Midbrain (tissue), 1 donor: ENCODE data around the gene SGCD.
"Not testable (repeated sequence)": the region's sequence is repeated elsewhere in the genome, so short reads cannot be mapped to it uniquely, and the experiment has no call there.

Source experiments
- DNase-seq: peaks from one replicate; lab custom pipeline; 2025; lab: John Stamatoyannopoulos, UW

Gene SGCD

DNA sequence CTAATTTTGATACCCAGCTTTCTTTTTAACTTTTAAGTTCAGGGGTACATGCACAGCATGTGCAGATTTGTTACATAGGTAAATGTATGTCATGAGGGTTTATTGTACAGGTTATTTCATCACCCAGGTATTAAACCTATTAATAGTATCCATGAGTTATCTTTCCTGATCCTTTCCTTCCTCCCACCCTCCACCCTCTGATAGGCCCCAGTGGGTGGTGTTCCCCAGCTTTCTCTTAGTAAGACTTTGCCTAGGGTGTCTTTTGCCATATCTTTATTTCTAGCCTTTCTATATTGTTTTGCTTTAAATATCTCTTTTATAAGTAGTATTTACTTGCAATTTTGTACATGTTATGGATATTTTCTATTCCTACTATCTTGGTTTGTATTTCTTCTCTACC lies 243.7 kb downstream of the SGCD start:
- DNase-seq, result no peak

DNA sequence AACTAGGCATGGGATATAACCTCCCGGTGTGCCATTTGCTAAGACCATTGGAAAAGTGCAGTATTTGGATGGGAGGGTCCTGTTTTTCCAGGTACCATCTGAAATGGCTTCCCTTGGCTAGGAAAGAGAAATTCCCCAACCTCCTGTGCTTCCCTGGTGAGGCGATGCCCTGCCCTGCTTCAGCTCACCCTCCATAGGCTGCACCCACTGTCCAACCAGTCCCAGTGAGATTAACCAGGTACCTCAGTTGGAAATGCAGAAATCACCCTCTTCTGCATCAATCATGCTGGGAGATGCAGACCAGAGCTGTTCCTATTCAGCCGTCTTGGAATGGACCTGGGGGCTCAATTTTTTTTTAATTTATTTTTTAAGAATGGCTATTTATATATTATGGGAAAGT lies 254.8 kb downstream of the SGCD start:
- DNase-seq, result no peak

DNA sequence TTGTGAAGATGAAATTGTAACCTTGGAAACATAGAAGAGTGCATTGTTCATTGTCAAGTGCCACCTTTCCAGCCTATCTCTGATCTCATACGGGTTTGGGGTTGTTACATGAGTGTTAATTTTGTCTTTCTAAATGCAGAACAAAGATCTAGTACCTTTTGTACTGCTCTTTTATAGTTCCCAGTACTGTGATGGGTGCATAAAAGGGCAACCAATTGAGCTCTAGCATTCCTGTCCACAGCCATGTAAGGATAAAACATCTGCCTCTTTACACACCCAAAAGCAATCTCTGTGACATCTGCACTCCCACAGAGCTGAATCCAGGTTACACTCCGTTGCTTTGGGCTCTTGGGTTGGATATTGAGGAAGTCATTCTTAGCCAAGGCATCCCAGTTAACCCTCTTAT lies 255.2 kb downstream of the SGCD start:
- DNase-seq, result no peak

DNA sequence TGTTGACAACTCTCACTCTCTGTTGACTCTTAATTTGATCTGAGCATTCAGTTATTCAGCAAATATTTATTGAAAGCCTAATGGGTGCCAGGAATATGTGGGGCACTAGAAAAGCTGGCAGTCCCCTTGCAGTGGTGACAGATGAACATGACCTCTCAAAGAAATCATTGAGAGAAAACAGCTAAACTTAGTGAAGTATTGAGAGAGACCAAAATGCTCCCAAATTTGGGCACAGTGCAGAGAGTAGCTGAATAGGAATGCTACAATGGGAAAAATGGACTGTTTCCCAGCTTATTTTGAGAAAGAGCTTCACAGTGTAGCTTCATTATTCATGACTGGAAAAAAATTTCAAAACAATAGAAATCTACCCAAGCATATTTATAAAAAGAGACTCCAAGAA lies 257.9 kb downstream of the SGCD start:
- peak; percentile 50 for DNase-seq

DNA sequence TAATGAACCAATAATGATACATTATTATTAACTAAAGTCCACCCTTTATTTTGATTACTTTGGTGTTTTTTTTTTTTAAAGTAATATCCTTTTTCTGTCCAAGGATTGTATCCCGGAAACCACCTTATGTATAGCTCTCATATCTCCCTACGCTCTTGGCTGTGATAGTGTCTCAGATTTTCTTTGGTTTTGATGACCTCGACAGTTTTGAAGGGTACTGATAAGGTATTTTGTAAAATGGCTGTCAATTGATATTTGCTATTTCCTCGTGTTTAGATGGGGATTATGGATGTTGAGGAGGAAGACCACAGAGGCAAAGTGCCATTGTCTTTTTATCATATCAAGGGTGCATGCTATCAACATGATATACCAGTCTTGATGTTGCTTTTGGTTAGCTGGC lies 259.0 kb downstream of the SGCD start:
- no peak for DNase-seq

DNA sequence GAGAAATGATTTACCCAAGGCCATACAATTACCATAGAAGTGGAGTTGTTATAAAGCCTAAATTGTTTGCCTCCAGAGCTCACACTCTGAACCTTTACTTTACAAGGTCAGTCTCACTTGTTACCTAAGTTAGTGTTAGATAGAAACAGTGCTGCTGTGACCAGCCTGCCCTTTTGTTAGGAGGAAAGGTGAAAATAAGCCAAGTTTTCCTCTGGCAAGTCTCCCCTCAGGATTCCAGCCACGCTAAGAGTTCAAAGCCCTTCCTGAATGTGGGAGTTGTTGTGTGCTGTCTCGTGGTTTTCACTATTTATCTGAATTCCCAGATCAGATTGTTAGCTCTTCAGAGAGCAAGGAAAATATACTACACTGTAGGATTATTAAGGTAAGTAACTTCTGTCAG lies 260.0 kb downstream of the SGCD start:
- DNase-seq, result no peak

DNA sequence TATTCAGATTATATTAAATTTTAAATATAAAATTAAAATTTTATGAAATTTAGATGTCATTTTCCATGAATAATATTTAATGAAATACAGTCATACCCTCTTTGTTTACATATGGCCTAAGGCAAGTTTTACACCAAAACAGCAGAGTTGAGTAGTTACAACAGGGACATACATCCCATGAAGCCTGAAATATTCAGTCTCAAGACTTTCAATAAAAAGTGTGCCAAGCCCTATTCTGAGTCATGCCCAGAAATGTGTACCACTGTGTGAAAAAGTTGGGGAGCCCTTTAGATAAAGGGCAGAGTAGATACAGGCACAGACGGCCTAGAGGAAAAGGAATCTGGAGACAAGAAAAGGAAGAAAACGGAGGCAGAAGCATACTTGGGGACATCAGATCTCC lies 261.3 kb downstream of the SGCD start:
- no peak for DNase-seq

DNA sequence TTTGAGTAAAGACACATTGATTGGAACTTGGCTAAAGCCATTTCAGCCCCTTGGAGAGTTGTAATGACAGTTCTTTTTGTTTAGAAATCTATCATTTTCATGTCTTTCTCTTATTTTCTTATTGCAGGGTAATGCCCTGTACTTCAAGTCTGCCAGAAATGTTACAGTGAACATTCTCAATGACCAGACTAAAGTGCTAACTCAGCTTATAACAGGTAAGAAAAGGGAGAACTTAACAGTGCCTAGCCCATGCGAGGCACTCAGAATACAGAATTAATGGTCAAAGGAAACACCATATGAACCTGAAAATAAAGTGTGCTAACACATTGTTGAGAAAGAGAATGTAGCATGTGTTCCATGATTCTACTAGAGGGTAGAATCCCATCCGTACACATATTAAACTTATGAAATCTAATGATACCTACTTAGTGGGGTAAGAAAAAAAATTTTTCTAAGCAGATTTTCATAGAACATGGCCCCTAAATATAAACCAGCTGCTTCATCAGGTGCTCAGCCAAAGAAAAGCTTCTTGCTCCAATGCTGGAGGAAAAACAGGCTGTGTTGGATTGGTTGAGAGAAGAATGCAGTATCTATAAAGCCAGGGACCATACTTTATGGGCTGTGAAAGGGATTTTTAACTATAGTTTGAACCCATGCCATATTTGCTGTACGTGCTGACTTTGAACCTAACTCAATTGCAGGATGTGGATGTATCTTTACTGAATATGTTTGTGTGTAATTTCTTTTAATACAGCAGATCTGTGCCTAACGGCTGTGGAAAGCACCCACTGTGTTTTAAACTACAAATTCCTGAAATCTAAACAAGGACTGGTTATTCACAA lies 262.4 kb downstream of the SGCD start:
- peak; percentile 69 for DNase-seq

DNA sequence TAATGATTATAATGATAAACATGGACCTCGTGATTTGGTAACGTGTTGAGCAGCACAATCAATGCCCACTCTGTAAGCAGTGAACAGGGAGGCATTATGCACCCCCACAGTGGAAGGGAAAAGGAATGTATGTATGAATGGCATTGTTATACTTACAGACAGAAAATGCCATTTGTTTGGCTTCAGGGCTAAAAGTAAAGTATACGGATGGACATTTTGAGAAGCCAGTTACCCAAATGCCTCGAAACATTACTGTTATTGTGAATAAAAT lies 262.9 kb downstream of the SGCD start:
- peak; percentile 85 for DNase-seq

DNA sequence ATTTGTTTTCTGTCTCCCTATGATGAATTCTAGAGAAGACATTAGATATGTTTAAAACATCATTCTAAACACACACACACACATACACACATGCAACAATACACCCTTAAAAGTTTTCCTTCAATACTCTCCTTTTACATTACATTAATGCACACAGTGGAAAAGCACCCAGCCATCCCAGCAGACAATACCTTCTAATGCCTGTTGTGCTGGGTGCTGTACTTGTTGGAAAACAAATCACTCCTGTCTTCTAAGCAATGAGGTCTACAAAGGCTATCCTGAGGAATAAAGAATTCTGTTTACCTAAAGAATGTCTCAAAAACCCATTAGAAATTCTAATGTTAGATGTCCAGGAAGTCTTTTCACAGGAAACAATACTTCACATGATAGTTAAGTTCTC lies 264.0 kb downstream of the SGCD start:
- no peak for DNase-seq

DNA sequence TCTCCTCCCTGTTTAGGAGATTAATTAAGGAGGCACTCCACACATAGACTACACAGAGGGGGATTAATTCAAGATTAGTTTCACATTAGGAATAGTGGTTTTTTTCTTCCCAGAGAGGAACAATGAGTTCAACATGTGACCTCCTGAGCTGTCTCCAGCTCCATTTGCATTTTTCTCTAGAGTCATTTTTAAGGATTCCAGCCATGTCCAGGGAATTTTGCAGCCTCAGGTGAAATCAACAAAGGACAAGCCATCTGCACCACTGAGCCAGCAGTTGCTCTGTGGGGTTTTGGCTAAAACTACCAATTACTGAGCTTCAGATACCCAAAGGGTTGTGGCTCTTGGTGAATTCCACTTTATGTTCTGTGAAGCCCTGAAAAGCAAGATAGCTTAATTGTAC lies 264.7 kb downstream of the SGCD start:
- no peak for DNase-seq

DNA sequence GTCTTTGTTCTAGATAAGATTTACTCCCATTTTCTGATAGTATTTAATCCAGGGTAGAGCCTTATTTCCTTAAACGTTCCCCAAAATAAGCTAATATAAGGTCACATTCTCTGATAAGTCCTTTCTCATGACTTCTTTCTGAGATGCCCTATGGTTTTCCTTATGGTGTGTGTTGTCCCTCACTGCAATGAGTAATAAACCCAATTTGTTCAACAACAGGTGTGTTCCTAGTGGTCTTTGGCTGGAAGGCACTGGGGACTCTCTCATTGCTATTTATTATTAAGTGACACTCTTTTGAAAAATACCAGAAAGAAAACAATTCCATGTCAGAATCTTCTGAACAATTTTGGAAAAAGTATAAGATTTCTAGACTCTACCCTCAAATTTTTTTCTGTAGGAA lies 266.6 kb downstream of the SGCD start:
- no peak for DNase-seq

DNA sequence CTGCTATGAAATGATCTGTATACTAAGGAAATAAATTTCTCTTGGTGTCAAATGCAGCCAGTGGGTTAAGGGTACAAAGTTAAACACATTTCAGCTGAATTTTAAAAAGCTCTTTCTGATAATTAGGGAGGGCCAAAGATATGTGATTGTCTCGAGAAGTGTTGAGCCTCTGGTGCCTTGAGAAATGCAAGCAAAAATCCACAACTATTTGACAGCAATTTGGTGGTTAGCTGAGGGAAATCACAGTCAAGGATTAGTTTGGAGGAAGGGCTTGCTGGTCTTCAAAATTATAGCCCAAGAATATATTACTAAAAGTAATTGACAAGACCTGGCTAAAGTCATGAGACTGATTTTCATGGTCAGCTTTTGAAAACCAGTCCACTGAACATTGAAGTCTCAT lies 267.4 kb downstream of the SGCD start:
- DNase-seq, result no peak

DNA sequence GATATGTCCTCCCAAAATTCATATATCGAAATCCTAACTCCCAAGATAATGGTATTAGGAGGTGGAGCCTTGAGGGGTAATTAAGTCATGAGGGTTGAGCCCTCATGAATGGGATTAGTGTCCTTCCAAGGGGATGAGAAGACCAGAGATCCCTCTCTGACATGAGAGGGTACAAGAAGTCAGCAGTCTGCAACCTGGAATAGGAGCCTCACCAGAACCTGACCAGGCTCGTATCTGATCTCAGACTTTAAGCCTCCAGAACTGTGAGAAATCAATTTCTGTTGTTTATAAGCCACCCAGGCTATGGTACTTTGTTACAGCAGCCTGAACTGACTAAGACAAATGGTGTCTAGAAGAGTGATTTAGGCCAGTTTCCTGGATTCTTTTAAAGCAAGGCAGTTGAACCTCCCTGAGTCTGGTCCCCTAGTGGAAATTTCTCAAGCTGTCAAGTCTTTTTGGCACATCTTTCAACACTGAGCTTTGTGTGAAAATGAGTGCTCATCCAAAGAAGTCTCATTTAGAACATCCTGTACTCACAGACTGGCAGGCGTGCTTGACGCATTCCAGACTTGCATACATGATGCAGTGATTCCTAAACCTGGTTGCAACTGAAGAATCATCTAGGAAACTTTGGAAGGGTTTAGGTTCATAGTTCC lies 268.3 kb downstream of the SGCD start:
- peak; percentile 15 for DNase-seq

DNA sequence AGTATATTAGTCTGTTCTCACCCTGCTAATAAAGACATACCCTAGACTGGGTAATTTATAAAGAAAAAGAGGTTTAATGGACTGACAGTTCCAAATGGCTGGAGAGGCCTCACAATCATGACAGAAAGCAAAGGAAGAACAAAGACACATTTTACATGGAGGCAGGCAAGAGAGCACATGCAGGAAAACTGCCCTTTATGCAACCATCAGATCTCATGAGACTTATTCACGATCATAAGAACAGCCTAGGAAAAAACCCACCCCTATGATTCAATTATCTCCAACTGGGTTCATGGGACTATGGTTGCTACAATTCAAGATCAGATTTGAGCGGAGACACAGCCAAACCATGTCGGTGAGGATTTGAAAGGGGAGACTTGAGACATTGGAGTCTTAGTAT lies 270.3 kb downstream of the SGCD start:
- DNase-seq, result no peak

DNA sequence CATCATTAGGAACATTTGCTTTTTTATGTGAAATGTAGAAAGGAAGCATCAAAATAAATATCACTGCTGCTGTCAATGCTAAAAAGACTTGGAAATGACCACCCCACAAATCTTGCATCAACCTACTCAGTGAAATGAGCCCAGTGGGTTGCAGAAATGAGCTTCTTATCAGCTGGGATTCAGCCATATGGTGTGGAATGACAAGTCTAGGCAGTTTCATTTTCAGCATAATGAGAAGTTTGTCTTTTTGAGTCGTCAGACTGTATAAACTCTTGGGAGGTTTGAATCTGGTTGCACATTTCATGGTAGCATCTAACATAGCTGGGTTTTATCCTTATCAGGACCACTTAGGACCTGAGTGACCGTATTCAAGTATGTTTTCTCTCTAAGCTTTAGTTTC lies 272.0 kb downstream of the SGCD start:
- DNase-seq, result no peak

DNA sequence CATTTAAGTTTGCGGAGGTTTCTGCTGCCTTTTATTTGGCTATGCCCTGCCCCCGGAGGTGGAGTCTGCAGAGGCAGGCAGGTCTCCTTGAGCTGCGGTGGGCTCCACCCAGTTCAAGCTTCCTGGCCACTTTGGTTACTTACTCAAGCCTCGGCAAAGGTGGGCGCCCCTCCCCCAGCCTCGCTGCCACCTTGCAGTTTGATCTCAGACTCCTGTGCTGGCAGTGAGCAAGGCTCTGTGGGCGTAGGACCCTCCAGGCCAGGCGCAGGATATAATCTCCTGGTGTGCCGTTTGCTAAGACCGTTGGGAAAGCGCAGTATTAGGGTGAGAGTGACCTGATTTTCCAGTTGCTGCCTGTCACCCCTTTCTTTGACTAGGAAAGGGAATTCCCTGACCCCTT lies 283.6 kb downstream of the SGCD start:
- DNase-seq, result not testable (repeated sequence)

DNA sequence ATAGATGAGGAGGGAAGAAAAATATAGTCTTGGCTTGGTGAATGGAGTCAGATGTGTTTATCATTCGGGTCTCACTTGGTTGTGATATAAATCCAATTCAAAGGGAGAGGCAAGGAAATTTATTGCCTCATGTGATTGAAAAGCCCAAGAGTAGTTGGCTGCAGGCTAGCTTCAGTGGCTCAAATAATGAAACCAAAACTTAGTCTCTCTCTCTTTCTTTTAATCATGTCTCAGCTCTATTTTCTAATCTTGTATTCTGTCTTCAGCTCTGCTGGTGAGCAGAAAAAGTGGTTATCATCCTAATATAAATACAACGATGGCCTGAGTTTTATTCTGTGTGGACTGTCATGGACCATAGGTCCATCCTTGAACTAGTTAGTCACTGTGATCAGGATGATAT lies 288.9 kb downstream of the SGCD start:
- no peak for DNase-seq

DNA sequence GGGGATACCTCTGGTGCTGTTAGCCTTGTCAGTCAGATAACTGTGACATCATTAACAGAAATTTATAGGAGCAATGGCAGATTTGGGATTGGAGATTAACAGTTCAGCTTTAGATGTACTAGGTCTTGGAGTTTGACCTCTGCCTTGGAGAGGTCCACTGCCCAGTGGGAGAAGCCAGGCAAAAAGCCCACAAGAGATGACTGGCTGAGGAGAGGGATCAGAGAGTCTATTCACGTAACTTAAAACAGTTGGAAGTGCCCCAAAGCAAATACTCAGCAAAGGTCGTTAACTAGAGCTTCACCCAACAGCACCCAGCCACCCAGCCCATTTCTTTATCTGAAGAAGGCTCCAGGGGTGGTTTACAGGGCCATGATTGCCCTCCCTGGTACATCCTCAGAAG lies 290.5 kb downstream of the SGCD start:
- DNase-seq, result no peak

DNA sequence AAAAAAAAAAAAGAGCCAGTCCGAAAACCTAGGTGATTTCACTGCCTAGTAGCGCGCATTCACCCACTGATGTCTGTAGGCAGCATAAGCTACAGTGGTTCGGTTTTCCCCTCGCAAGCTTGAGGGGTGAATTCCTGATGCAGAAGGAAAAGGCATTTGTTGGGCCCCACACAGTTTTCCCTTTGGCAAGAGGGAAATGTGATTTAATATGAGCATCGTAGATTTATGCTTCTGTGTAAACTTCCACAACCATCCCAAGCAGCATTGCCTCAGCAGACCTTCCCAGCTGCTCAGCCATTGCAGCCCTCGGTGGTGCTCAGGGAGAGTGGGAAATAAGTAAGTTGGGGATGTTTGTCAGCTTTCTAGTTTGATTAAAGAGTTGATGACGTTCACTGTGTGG lies 291.6 kb downstream of the SGCD start:
- no peak for DNase-seq

DNA sequence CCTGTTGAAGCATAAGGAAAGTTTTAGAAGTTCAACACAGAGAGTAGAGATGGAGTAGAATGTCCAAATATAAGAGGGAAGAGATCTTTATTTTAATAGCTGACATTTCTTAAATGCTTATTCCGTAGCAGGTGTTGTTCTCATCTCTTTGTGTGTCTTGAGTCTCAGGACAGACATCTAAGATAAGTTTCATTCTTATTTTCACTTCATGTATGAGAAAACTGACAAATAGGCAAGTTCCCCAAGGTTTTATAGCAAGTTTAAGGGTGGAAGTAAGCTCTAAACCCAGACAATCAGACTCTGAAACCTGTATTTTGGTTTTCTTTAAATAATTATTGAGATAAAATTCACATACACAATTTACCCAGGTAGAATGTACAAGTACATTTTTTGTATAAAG lies 294.8 kb downstream of the SGCD start:
- DNase-seq, result no peak

DNA sequence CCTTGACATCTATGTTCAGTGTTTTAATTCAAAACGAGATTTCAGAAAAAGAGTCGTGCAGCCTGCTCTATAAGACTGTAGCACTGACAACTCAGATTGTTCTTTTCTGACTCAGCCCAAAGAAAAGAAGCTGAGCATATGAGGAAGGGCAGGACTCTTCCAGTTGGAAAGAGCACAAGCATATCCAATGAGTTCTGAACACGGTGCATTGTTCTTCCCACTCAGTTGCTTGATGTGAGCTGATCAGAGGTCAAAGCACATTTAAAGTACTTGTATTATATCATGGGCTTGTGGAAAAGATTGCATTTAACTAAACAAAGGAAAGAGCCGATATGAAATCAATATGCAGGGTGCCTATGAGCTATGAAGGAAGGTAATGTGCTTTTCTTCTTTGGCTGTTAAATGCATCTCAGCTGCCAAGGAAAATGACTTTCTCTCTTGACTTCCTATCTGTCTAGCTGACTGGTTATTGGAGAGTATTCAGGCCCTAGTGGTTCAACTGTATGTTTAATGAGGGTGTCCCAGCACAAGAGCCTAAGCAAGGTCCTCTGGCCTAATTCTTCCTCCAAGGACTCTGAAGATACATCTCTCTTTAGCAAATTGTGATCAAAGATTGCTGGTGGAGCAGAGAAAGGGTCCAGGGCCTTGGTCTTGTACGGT lies 296.5 kb downstream of the SGCD start:
- peak; percentile 29 for DNase-seq

DNA sequence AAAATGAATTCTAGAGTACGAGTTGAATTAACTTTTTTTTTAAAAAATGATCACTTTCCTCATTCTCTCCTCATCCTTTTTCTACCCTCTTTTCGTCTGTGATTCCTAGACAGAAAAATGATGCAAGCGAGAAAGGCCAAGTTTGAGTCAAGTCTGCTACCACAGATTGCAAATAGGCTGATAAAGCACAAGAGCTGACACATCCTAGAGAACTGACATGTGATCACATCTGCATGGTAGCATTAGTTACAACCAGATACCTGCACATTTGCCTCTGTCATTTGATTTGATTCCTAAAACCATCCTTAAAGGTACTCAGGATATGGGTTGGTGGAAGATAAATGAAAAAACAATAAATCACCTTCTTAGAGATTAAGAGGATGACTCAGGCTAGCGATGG lies 297.7 kb downstream of the SGCD start:
- no peak for DNase-seq

DNA sequence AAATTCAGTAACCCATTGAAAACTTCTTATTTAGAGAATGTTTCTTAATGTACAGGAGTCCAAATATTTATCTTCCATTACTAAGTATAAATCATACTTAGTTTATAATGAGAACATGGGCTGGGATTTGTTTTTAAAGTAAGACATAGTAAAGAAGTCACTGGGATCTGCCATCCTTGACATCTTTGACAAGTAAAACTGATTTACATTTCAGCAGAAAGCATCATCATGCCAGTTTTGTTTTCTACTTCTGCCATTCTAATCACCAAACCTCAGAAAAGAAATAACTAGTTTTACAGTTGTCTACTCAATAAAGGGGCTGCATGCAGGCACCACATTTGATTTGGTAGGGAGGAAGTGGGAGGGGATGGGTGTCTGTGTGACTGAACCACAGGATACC lies 301.5 kb downstream of the SGCD start:
- DNase-seq, result no peak
